Measurements from ENCODE around the gene DMPK.

DNA sequence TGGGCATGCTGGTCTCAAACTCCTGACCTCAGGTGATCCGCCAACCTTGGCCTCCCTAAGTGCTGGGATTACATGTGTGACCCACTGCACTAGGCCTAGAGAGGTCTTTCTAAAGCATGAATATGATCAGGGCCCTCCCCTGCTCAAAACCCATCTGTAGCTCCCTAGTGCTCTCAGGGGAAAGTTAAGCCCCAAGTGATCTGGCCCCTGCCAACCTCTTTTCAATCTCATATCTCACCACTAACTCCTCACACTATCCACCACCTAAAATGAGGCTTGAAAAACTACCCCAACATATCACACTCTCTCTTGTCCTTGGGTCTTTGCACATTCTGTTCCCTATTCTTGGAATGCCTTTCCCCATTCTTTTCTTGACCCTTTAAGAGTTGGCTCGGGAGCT lies 12.3 kb upstream of the DMPK start:
- TF ChIP-seq, protein P1, sequence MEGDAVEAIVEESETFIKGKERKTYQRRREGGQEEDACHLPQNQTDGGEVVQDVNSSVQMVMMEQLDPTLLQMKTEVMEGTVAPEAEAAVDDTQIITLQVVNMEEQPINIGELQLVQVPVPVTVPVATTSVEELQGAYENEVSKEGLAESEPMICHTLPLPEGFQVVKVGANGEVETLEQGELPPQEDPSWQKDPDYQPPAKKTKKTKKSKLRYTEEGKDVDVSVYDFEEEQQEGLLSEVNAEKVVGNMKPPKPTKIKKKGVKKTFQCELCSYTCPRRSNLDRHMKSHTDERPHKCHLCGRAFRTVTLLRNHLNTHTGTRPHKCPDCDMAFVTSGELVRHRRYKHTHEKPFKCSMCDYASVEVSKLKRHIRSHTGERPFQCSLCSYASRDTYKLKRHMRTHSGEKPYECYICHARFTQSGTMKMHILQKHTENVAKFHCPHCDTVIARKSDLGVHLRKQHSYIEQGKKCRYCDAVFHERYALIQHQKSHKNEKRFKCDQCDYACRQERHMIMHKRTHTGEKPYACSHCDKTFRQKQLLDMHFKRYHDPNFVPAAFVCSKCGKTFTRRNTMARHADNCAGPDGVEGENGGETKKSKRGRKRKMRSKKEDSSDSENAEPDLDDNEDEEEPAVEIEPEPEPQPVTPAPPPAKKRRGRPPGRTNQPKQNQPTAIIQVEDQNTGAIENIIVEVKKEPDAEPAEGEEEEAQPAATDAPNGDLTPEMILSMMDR (conservative IDR thresholded peaks at IDR 0.05 in 1 of 2, IDR thresholded peaks at IDR 0.05 in 1 of 2; ENCODE audit: low read depth in 1 of 2, low read length in 2 of 2): no peak
- TF ChIP-seq EZH2 (IDR thresholded peaks at IDR 0.05; ENCODE audit: low read length, missing control alignments): no peak

All from fibroblast of lung (primary cell).